Measurements from ENCODE around the gene FAM184A. TPM values are rescaled to one million over a fixed set of nuclear protein-coding genes. Genes with fewer than 3 reads are reported as not detected.

The FAM184A gene

DNA sequence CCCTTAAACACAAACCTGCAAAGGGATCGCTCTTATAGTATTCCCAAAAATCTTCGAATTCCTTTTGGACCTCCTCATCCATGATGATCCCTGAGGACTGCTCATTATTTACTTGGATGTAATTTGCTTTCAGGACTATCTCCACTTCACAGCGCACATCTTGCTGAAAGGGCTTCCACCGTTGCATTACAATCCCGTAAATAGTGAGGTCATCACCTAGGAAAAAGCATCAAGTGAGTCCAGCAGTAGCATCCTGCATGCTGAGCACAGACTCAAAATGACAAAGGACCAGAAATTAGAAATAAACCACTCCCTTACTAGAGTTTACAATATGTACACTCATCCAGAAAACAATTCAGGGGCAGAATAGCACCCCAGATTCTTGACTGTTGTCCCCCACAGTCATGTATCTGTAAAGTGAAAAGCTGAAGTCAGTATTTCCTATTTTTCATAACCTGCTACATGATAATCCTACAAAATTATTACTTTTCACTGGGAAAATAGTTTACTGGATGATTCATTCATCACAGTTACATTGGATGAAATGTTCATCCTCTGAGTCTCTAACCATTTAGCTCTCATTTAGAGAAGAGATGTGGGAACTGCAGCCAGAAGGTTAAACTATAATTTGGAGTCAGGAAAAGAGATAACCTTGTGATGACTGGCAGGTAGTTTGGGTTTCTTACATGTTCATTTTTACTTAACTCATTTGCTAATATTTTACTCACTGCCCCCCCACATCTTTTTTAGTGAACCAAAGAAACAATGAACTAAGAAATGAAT is 160.7 kb downstream of the FAM184A start:
- peaks cover 6% of the 10 kb centered on the region for H3K36me3 ChIP-seq (ENCODE audit: control insufficient read depth, insufficient read depth, low read length)

GRCh38 chr6:118914598-118914997 is 163.9 kb downstream of the FAM184A start:
- Histone ChIP-seq H3K4me3 (ENCODE audit: low read length) (no peak overlapping the region), H3K79me1 (ENCODE audit: low read length) (no peaks in the 10 kb centered on the region), H3K27ac (ENCODE audit: low read depth, low read length) (no peak overlapping the region), H3K23ac (ENCODE audit: low read length) (no peak overlapping the region), H3K4me1 (ENCODE audit: control insufficient read depth, low read depth, low read length) (no peaks in the 10 kb centered on the region), H2BK5ac (ENCODE audit: low read length) (no peak overlapping the region), H2AK5ac (ENCODE audit: low read length) (no peak overlapping the region), H3K4me2 (ENCODE audit: low read length) (no peak overlapping the region), H3K79me2 (ENCODE audit: control insufficient read depth, insufficient read depth, low read length) (no peaks in the 10 kb centered on the region), H3K36me3 (ENCODE audit: control insufficient read depth, insufficient read depth, low read length) (peaks cover 5% of the 10 kb centered on the region), H3K4ac (ENCODE audit: low read depth, low read length) (no peak overlapping the region), H4K8ac (ENCODE audit: low read depth, low read length) (no peak overlapping the region), H2BK120ac (ENCODE audit: low read depth, low read length) (no peak overlapping the region), H2BK15ac (replicated peaks; ENCODE audit: low read depth) (no peak overlapping the region), H3K27me3 (ENCODE audit: insufficient read depth, low read length, poor library complexity) (no peaks in the 10 kb centered on the region), H4K5ac (ENCODE audit: low read length) (no peak overlapping the region), H3K9ac (ENCODE audit: low read length) (no peak overlapping the region), H3K18ac (ENCODE audit: low read length) (no peak overlapping the region), H3K56ac (ENCODE audit: low read length) (no peak overlapping the region)
- no peak for DNase-seq

More for the DNA sequence above, 160.7 kb downstream of the FAM184A start:
- Histone ChIP-seq H4K5ac (ENCODE audit: low read length) (no peak overlapping the region), H3K4ac (ENCODE audit: low read depth, low read length) (no peak overlapping the region), H4K8ac (ENCODE audit: low read depth, low read length) (no peak overlapping the region), H3K9ac (ENCODE audit: low read length) (no peak overlapping the region), H2BK120ac (ENCODE audit: low read depth, low read length) (no peak overlapping the region), H3K23ac (ENCODE audit: low read length) (no peak overlapping the region), H2BK5ac (ENCODE audit: low read length) (no peak overlapping the region), H3K4me2 (ENCODE audit: low read length) (no peak overlapping the region), H3K27ac (ENCODE audit: low read depth, low read length) (no peak overlapping the region), H3K56ac (ENCODE audit: low read length) (no peak overlapping the region), H3K79me1 (ENCODE audit: low read length) (no peaks in the 10 kb centered on the region), H3K4me3 (ENCODE audit: low read length) (no peak overlapping the region), H3K4me1 (ENCODE audit: control insufficient read depth, low read depth, low read length) (no peaks in the 10 kb centered on the region), H2AK5ac (ENCODE audit: low read length) (no peak overlapping the region), H3K79me2 (ENCODE audit: control insufficient read depth, insufficient read depth, low read length) (no peaks in the 10 kb centered on the region), H2BK15ac (replicated peaks; ENCODE audit: low read depth) (no peak overlapping the region), H3K18ac (ENCODE audit: low read length) (no peak overlapping the region), H3K27me3 (ENCODE audit: insufficient read depth, low read length, poor library complexity) (no peaks in the 10 kb centered on the region)
- WGBS (ENCODE audit: extremely low coverage, insufficient coverage, low lambda C conversion rate), result no CpG with 5 or more reads among the region's 5 CpGs
- DNase-seq, result no peak

GRCh38 chr6:118913161-118913560 is 165.3 kb downstream of the FAM184A start:
- Histone ChIP-seq H4K5ac (ENCODE audit: low read length) (no peak overlapping the region), H2BK5ac (ENCODE audit: low read length) (no peak overlapping the region), H2AK5ac (ENCODE audit: low read length) (no peak overlapping the region), H3K18ac (ENCODE audit: low read length) (no peak overlapping the region), H3K27me3 (ENCODE audit: insufficient read depth, low read length, poor library complexity) (no peaks in the 10 kb centered on the region), H3K4me2 (ENCODE audit: low read length) (no peak overlapping the region), H3K23ac (ENCODE audit: low read length) (no peak overlapping the region), H3K4ac (ENCODE audit: low read depth, low read length) (no peak overlapping the region), H3K4me3 (ENCODE audit: low read length) (no peak overlapping the region), H3K27ac (ENCODE audit: low read depth, low read length) (no peak overlapping the region), H3K4me1 (ENCODE audit: control insufficient read depth, low read depth, low read length) (no peaks in the 10 kb centered on the region), H3K56ac (ENCODE audit: low read length) (no peak overlapping the region), H3K9ac (ENCODE audit: low read length) (no peak overlapping the region), H2BK15ac (replicated peaks; ENCODE audit: low read depth) (no peak overlapping the region), H2BK120ac (ENCODE audit: low read depth, low read length) (no peak overlapping the region), H3K79me1 (ENCODE audit: low read length) (no peaks in the 10 kb centered on the region), H3K36me3 (ENCODE audit: control insufficient read depth, insufficient read depth, low read length) (peaks cover 5% of the 10 kb centered on the region), H4K8ac (ENCODE audit: low read depth, low read length) (no peak overlapping the region), H3K79me2 (ENCODE audit: control insufficient read depth, insufficient read depth, low read length) (no peaks in the 10 kb centered on the region)
- DNase-seq, result no peak
- WGBS (ENCODE audit: extremely low coverage, insufficient coverage, low lambda C conversion rate), result no CpG with 5 or more reads among the region's 2 CpGs

DNA sequence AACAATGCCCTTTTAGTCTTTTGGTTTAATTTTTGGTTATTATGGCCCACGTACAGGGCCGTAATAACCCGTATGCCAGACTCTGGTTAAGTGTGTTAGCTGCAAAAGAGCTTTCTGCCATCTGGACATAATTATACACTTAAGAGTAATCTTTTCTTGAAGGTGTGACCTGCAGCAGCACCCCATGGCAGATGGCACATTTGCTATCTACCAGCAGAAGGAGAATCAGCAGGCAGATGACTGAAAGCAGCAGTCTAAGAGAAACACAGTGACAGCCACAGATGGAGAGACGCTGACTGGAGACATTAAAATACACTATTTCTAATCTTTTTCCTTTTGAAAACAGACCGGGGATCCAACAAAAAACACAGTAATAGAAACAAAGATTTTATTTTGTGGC is 165.8 kb downstream of the FAM184A start:
- Histone ChIP-seq H2AK5ac (ENCODE audit: low read length) (no peak overlapping the region), H3K79me1 (ENCODE audit: low read length) (no peaks in the 10 kb centered on the region), H3K36me3 (ENCODE audit: control insufficient read depth, insufficient read depth, low read length) (peaks cover 5% of the 10 kb centered on the region), H2BK15ac (replicated peaks; ENCODE audit: low read depth) (no peak overlapping the region), H2BK5ac (ENCODE audit: low read length) (no peak overlapping the region), H3K27me3 (ENCODE audit: insufficient read depth, low read length, poor library complexity) (no peaks in the 10 kb centered on the region), H4K8ac (ENCODE audit: low read depth, low read length) (no peak overlapping the region), H3K4me1 (ENCODE audit: control insufficient read depth, low read depth, low read length) (no peaks in the 10 kb centered on the region), H3K4ac (ENCODE audit: low read depth, low read length) (no peak overlapping the region), H3K9ac (ENCODE audit: low read length) (no peak overlapping the region), H2BK120ac (ENCODE audit: low read depth, low read length) (no peak overlapping the region), H3K18ac (ENCODE audit: low read length) (no peak overlapping the region), H3K56ac (ENCODE audit: low read length) (no peak overlapping the region), H3K23ac (ENCODE audit: low read length) (no peak overlapping the region), H3K27ac (ENCODE audit: low read depth, low read length) (no peak overlapping the region), H3K4me2 (ENCODE audit: low read length) (no peak overlapping the region), H3K79me2 (ENCODE audit: control insufficient read depth, insufficient read depth, low read length) (no peaks in the 10 kb centered on the region), H3K4me3 (ENCODE audit: low read length) (no peak overlapping the region), H4K5ac (ENCODE audit: low read length) (no peak overlapping the region)
- DNase-seq, result no peak
- no CpG with 5 or more reads among the region's 5 CpGs for WGBS (ENCODE audit: extremely low coverage, insufficient coverage, low lambda C conversion rate)

Small RNAs within 50 kb of the gene (small RNA-seq; reads per million reads assigned to genes)
- gene MIR548B (ENCODE audit: insufficient read depth) (5.2 reads per million, percentile 72 among the genes with 10 or more reads in this experiment), gene RF00019 (ENCODE audit: insufficient read depth) (not detected)

Measured in mesendoderm (in vitro differentiated cells).